ENCODE results near the gene TAAR8.
"Not testable (repeated sequence)": the region's sequence is repeated elsewhere in the genome, so short reads cannot be mapped to it uniquely, and the experiment has no call there.

TAAR8 gene

GRCh38 chr6:132548746-132549463 is 3.6 kb upstream of the TAAR8 start:
- no peak for DNase-seq

- no peak for DNase-seq
Observed at GRCh38 chr6:132551214-132551613, 1.3 kb upstream of the TAAR8 start.

- DNase-seq: not testable (repeated sequence)
Observed at GRCh38 chr6:132560087-132560486, 7.6 kb downstream of the TAAR8 start.

GRCh38 chr6:132566404-132566803 is 13.9 kb downstream of the TAAR8 start:
- DNase-seq: no peak

GRCh38 chr6:132567566-132567965 is 15.1 kb downstream of the TAAR8 start:
- DNase-seq: no peak

GRCh38 chr6:132568611-132569010 is 16.1 kb downstream of the TAAR8 start:
- DNase-seq: no peak

GRCh38 chr6:132569170-132569569 is 16.7 kb downstream of the TAAR8 start:
- no peak for DNase-seq

GRCh38 chr6:132570221-132570777 is 17.8 kb downstream of the TAAR8 start, which contains the start of gene TAAR6:
TSS of gene TAAR6 (plus strand) at chr6:132570322. CDS start at chr6:132570322, 0 bp downstream.
- DNase-seq: no peak

GRCh38 chr6:132571774-132572173 is 19.3 kb downstream of the TAAR8 start:
- no peak for DNase-seq

GRCh38 chr6:132584698-132585097 is 32.2 kb downstream of the TAAR8 start:
- no peak for DNase-seq

- peak; percentile 11 for DNase-seq
Observed at GRCh38 chr6:132587424-132587823, 35.0 kb downstream of the TAAR8 start.

GRCh38 chr6:132589454-132589853 is 37.0 kb downstream of the TAAR8 start, which contains the start of gene TAAR5:
TSS of gene TAAR5 (minus strand) at chr6:132589741. CDS start at chr6:132589686, 55 bp downstream.
- no peak for DNase-seq

- DNase-seq: no peak
Observed at GRCh38 chr6:132590362-132590761, 37.9 kb downstream of the TAAR8 start.

GRCh38 chr6:132592855-132593254 is 40.4 kb downstream of the TAAR8 start:
- peak; percentile 78 for DNase-seq

GRCh38 chr6:132596201-132596600 is 43.7 kb downstream of the TAAR8 start:
- DNase-seq: no peak

- DNase-seq: no peak
Observed at GRCh38 chr6:132598473-132598872, 46.0 kb downstream of the TAAR8 start.

GRCh38 chr6:132600900-132601299 is 48.4 kb downstream of the TAAR8 start:
- DNase-seq: not testable (repeated sequence)

All from GDM1 (cell line).